ENCODE data around the gene DHX38. TPM values are rescaled to one million over a fixed set of nuclear protein-coding genes. Genes with fewer than 3 reads are reported as not detected.
A peak's percentile ranks its signal among the peaks of the same experiment; 100 is the strongest.

The DHX38 gene
- total and polyA plus RNA-seq, 2 donors (not counting 3 experiments of a cell fraction or from before 2014, with no cell fraction given) = 47.3 to 78.6 TPM

DNA sequence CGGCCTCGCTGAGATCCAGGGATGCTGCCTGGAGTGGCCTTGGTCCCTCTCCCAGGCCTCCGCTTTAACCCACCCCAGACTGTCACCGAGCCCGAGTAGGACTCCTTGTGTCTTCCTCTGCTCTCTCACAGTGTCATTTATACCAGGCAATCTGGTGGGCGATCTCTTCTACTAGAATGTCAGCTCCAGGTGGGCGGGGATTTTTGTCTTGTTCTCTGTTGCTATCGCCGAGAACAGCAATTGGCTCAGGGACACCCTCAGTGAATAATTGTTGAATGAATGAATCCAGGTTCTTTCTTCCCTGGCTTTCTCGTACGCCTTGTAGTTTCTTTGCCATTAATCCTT lies 591 bp downstream of the DHX38 start:
- H3K4me1 ChIP-seq (ENCODE audit: control insufficient read depth, extremely low read depth, insufficient read depth, low read length) = peaks cover 18% of the 10 kb centered on the region
- DNase-seq (ENCODE audit: low read depth, low spot score) (no peak), FAIRE-seq (no peak)
- no peaks in the 10 kb centered on the region for H3K9me3 ChIP-seq (replicated peaks; ENCODE audit: control insufficient read depth, insufficient read depth, low read length)
- H3K27me3 ChIP-seq (ENCODE audit: control insufficient read depth in 2 of 2, insufficient read depth in 2 of 2, low read length in 2 of 2) = no peaks in the 10 kb centered on the region
- CTCF ChIA-PET = interaction anchor here (1.1 to 1.8 kb wide), 3 partner anchors 21 to 133 kb away, joined by 4 to 8 read pairs (median 5); no protein-coding TSS in a partner anchor
- H3K27ac ChIP-seq (ENCODE audit: insufficient read depth, low read depth, low read length) = peak overlapping the region; percentile 80
- no peaks in the 10 kb centered on the region for H3K9me1 ChIP-seq (replicated peaks; ENCODE audit: control insufficient read depth, extremely low read depth, insufficient read depth, low read length)
- peak overlapping the region; percentile 59 to 98 (median 87) for H3K4me3 ChIP-seq (replicated peaks in 1 of 3; ENCODE audit: insufficient read depth in 1 of 3, low read depth in 1 of 3, low read length in 3 of 3)
- H3K36me3 ChIP-seq (ENCODE audit: control insufficient read depth in 2 of 2, extremely low read depth in 1 of 2, insufficient read depth in 2 of 2, low read length in 2 of 2) = peaks cover 7 to 29% of the 10 kb centered on the region in 2 experiments
- peaks cover 60% of the 10 kb centered on the region for H3K79me2 ChIP-seq (ENCODE audit: control insufficient read depth, insufficient read depth, low read length)
- intact Hi-C loops (cut with micrococcal nuclease) (loop anchor here (5.0 to 10.0 kb wide), 3 partner anchors 169 to 973 kb away; partner anchors contain the start of gene PHLPP2), dilution Hi-C loops (cut with MboI; ENCODE audit: extremely low pct_ligation_motif_present, low sequenced_read_pairs) (no loop called here)
- POLR2A ChIA-PET = no interaction called here
- H3K4me2 ChIP-seq (ENCODE audit: insufficient read depth, low read length) = peak overlapping the region; percentile 99
- peak overlapping the region; percentile 60 for H2AFZ ChIP-seq (ENCODE audit: low read depth, low read length)
- H3K9ac ChIP-seq (replicated peaks; ENCODE audit: extremely low read depth, insufficient read depth, low read length) = peak overlapping the region; percentile 91
- no peaks in the 10 kb centered on the region for H4K20me1 ChIP-seq (replicated peaks; ENCODE audit: control insufficient read depth, extremely low read depth, insufficient read depth, low read length)
- no TSS peak for BruUV-seq (replicated peaks)
- TF ChIP-seq FOS (IDR thresholded peaks at IDR 0.05; ENCODE audit: borderline replicate concordance, insufficient read depth, low read length) = no peak
- TF ChIP-seq, protein P1, sequence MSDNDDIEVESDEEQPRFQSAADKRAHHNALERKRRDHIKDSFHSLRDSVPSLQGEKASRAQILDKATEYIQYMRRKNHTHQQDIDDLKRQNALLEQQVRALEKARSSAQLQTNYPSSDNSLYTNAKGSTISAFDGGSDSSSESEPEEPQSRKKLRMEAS (IDR thresholded peaks at IDR 0.05; ENCODE audit: insufficient read depth, insufficient read length) = no peak
- TF ChIP-seq EZH2 (IDR thresholded peaks at IDR 0.05; ENCODE audit: borderline replicate concordance, low read depth, low read length, severe bottlenecking) = no peak
- no peak for TF ChIP-seq POLR2A (IDR thresholded peaks at IDR 0.05; ENCODE audit: low read depth, low read length)
- TF ChIP-seq MYC (IDR thresholded peaks at IDR 0.05; ENCODE audit: low read depth, low read length) = no peak
- TF ChIP-seq JUN (IDR thresholded peaks at IDR 0.05; ENCODE audit: borderline replicate concordance, insufficient read depth, insufficient read length, low read depth) = no peak
- TF ChIP-seq, protein P2, sequence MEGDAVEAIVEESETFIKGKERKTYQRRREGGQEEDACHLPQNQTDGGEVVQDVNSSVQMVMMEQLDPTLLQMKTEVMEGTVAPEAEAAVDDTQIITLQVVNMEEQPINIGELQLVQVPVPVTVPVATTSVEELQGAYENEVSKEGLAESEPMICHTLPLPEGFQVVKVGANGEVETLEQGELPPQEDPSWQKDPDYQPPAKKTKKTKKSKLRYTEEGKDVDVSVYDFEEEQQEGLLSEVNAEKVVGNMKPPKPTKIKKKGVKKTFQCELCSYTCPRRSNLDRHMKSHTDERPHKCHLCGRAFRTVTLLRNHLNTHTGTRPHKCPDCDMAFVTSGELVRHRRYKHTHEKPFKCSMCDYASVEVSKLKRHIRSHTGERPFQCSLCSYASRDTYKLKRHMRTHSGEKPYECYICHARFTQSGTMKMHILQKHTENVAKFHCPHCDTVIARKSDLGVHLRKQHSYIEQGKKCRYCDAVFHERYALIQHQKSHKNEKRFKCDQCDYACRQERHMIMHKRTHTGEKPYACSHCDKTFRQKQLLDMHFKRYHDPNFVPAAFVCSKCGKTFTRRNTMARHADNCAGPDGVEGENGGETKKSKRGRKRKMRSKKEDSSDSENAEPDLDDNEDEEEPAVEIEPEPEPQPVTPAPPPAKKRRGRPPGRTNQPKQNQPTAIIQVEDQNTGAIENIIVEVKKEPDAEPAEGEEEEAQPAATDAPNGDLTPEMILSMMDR (IDR thresholded peaks at IDR 0.05; ENCODE audit: extremely low read depth in 1 of 2, insufficient read depth in 1 of 2, low read depth in 1 of 2, low read length in 2 of 2) = no peak
- no peak for TF ChIP-seq GATA2 (IDR thresholded peaks at IDR 0.05; ENCODE audit: insufficient read depth, insufficient read length, low read depth, low read length)
- no peak for TF ChIP-seq POLR2AphosphoS5 (IDR thresholded peaks at IDR 0.05; ENCODE audit: insufficient read depth, low read depth, low read length)
